ENCODE measurements around the gene FEZF2.

Gene FEZF2

GRCh38 chr3:62373215-62373614, at the start of gene FEZF2:
FEZF2 (minus strand) TSS chr3:62373550; CDS start chr3:62372868, 682 bp downstream.
- no peak for DNase-seq

GRCh38 chr3:62421207-62421606, 47.9 kb upstream of the FEZF2 start:
- no peak for DNase-seq

- no peak for DNase-seq
Measured at GRCh38 chr3:62416144-62416543, 42.8 kb upstream of the FEZF2 start.

GRCh38 chr3:62415312-62415801, 42.0 kb upstream of the FEZF2 start:
- no peak for DNase-seq

GRCh38 chr3:62414786-62415185, 41.4 kb upstream of the FEZF2 start:
- no peak for DNase-seq

- DNase-seq = no peak
Measured at GRCh38 chr3:62413687-62414086, 40.3 kb upstream of the FEZF2 start.

GRCh38 chr3:62406945-62407344, 33.6 kb upstream of the FEZF2 start:
- DNase-seq = no peak

GRCh38 chr3:62405566-62405965, 32.2 kb upstream of the FEZF2 start:
- DNase-seq = no peak

GRCh38 chr3:62405135-62405534, 31.8 kb upstream of the FEZF2 start:
- no peak for DNase-seq

- no peak for DNase-seq
Measured at GRCh38 chr3:62404321-62404720, 31.0 kb upstream of the FEZF2 start.

- no peak for DNase-seq
Measured at GRCh38 chr3:62403765-62404164, 30.4 kb upstream of the FEZF2 start.

GRCh38 chr3:62392626-62393292, 19.4 kb upstream of the FEZF2 start:
- DNase-seq = no peak

- no peak for DNase-seq
Measured at GRCh38 chr3:62387251-62387650, 13.9 kb upstream of the FEZF2 start.

GRCh38 chr3:62379321-62379798, 6.0 kb upstream of the FEZF2 start:
- no peak for DNase-seq

GRCh38 chr3:62378921-62379320, 5.6 kb upstream of the FEZF2 start:
- DNase-seq = no peak

GRCh38 chr3:62378311-62378789, 5.0 kb upstream of the FEZF2 start:
- no peak for DNase-seq

- DNase-seq = no peak
Measured at GRCh38 chr3:62376906-62377877, 3.8 kb upstream of the FEZF2 start.

GRCh38 chr3:62376454-62376720, 3.0 kb upstream of the FEZF2 start:
- no peak for DNase-seq

GRCh38 chr3:62375655-62376453, 2.5 kb upstream of the FEZF2 start:
- DNase-seq = no peak

GRCh38 chr3:62374341-62375218, 1.2 kb upstream of the FEZF2 start:
- DNase-seq = no peak

GRCh38 chr3:62373714-62374333, 474 bp upstream of the FEZF2 start:
- no peak for DNase-seq

Data from activated gamma-delta T cell treated with Interleukin-2 at 50 U/mL for 16 hours (primary cell).